Measurements from ENCODE around the gene EFEMP2.

Gene EFEMP2

DNA sequence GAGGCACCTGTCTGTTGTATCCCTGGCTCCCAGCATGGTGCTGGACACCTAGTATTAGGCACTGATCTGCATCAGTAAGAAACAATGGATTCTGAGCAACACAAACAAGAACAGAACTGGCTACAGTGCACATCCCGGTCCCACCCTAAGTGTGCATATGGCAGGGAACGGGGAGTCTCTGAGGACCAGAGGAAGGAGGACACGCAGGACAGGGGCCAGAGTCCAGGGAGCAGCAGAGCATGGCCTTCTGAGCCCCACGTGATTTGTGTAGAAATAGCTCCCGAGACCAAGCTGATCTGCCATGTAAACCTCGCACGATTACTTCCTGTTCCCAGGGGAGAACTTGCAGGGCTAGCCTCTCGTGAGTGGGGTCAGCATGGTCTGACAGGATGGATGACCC lies 51.5 kb downstream of the EFEMP2 start:
- DNase-seq: no peak

DNA sequence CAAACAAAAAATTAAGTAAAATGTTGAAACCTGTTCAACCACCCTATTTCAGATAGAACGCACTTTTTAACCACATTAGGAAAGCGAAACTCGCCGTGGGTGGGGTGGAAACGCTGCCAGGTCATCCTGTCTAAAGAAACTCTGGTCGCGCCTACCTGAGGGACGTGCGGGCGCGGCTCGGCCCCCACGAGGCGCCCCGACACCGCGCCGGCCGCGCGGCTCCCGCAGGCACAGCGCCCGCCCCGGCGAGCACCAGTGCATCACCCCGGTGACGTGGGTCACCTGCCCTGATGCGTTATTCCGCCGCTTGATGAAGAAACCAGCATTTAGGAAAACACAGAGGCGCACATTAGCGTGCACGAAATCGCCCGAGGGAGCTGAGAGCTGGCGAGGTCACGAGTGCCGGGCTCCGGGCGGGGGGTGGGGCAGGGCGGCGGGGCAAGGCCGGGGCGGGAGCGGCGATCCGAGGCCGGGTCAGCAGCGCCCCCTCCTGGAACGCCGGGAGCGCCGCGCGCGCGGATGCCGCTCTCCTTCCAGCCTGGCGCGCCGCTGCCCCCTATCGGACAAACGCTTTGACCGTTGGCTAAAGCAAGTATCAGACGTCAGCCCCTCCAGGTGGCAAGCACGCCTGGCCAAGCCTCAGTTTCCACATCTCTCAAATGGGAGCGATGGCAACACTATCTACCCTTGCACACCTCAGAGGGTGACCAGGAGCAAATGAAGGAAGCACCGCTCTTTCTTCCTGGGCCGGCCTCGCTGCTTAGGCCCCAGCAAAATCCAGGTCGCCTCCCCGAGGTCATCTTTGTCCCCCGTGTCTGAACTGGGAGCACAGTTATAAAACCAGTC lies 54.5 kb downstream of the EFEMP2 start:
- DNase-seq: peak; percentile 97

GRCh38 chr11:65817312-65817834 lies 55.2 kb downstream of the EFEMP2 start:
- peak; percentile 46 for DNase-seq

GRCh38 chr11:65816696-65817095 lies 55.9 kb downstream of the EFEMP2 start:
- no peak for DNase-seq
